CD14-positive monocyte (primary cell): ENCODE data around the gene PTMS. TPM values are rescaled to one million over a fixed set of nuclear protein-coding genes. Genes with fewer than 3 reads are reported as not detected.

Experiments used
- DNase-seq, 3 donors: peaks; one replicate each; pipeline ENCODE4 v3.0.0-alpha.2; 2011 to 2022
- H2AFZ ChIP-seq: 2 replicates; pipeline ENCODE4 v1.6.0; 2012; ENCODE audit warnings: mild to moderate bottlenecking, low read depth, low read length, inconsistent platforms; ENCODE audit not compliant: insufficient read depth, poor library complexity, severe bottlenecking
- H3K27ac ChIP-seq, 2 donors: 1 replicate in 1 of 2; 2 replicates in 1 of 2; pipeline ENCODE4 v1.5.1; 2012 to 2013; ENCODE audit warnings: low read length in 2 of 2, control low read depth in 1 of 2, inconsistent platforms in 1 of 2, low read depth in 1 of 2, mild to moderate bottlenecking in 1 of 2
- H3K27me3 ChIP-seq, 2 donors: one replicate each; pipeline versions ENCODE4 v1.6.0 to v1.6.1; 2011 to 2013; ENCODE audit warnings: low read length in 2 of 2; ENCODE audit not compliant: control insufficient read depth in 2 of 2, insufficient read depth in 2 of 2
- H3K36me3 ChIP-seq, 2 donors: replicated peaks in 1 of 2; 1 replicate in 1 of 2; 2 replicates in 1 of 2; pipeline versions ENCODE4 v1.5.1 to v1.6.1; 2012 to 2013; ENCODE audit warnings: low read length in 2 of 2, control low read depth in 1 of 2, inconsistent platforms in 1 of 2, mild to moderate bottlenecking in 1 of 2; ENCODE audit not compliant: insufficient read depth in 2 of 2, control insufficient read depth in 1 of 2
- H3K4me1 ChIP-seq, 2 donors: 1 replicate in 1 of 2; 2 replicates in 1 of 2; pipeline versions ENCODE4 v1.5.1 to v1.6.1; 2012 to 2013; ENCODE audit warnings: low read length in 2 of 2, control low read depth in 1 of 2, inconsistent platforms in 1 of 2, mild to moderate bottlenecking in 1 of 2, moderate library complexity in 1 of 2; ENCODE audit not compliant: insufficient read depth in 2 of 2, control insufficient read depth in 1 of 2
- H3K4me2 ChIP-seq: replicated peaks from 2 replicates; pipeline ENCODE3; 2012; ENCODE audit warnings: low read length, moderate library complexity, mild to moderate bottlenecking; ENCODE audit not compliant: poor library complexity, severe bottlenecking; ENCODE audit errors: extremely low read depth
- H3K4me3 ChIP-seq, 3 experiments: fragments of 200-600 bp in 1 of 3; sonication (generic) in 1 of 3; replicated peaks in 1 of 3; 1 replicate in 2 of 3; 2 replicates in 1 of 3; pipeline ENCODE4 v1.5.1; 2011 to 2013; ENCODE audit warnings: low read length in 3 of 3, mild to moderate bottlenecking in 3 of 3, control low read depth in 2 of 3, low read depth in 2 of 3, inconsistent platforms in 1 of 3, moderate library complexity in 1 of 3
- H3K79me2 ChIP-seq: 2 replicates; pipeline ENCODE4 v1.6.0; 2012; ENCODE audit warnings: mild to moderate bottlenecking, control low read depth, inconsistent platforms, low read length, moderate library complexity; ENCODE audit not compliant: insufficient read depth
- H3K9ac ChIP-seq: 2 replicates; pipeline ENCODE4 v1.6.0; 2017; ENCODE audit warnings: low read length, mild to moderate bottlenecking; ENCODE audit not compliant: insufficient read depth, poor library complexity, severe bottlenecking
- H3K9me3 ChIP-seq, 2 donors: replicated peaks in 1 of 2; 1 replicate in 1 of 2; 2 replicates in 1 of 2; pipeline versions ENCODE4 v1.5.1 to v1.6.1; 2012 to 2013; ENCODE audit warnings: low read length in 2 of 2, control low read depth in 1 of 2; ENCODE audit not compliant: control insufficient read depth in 1 of 2, insufficient read depth in 1 of 2
- H4K20me1 ChIP-seq: 2 replicates; pipeline ENCODE4 v1.6.0; 2012; ENCODE audit warnings: mild to moderate bottlenecking, low read length, control low read depth, moderate library complexity; ENCODE audit not compliant: insufficient read depth
- H3K27ac Mint-ChIP-seq, 7 donors: one replicate each; pipeline ENCODE4 v1.8.0; 2020; ENCODE audit warnings: mild to moderate bottlenecking in 7 of 7, mixed read lengths in 7 of 7, moderate library complexity in 6 of 7, inconsistent platforms in 2 of 7
- H3K27me3 Mint-ChIP-seq, 3 donors: one replicate each; pipeline ENCODE4 v1.8.0; 2021 to 2022; ENCODE audit warnings: low read depth in 3 of 3, mild to moderate bottlenecking in 3 of 3, mixed read lengths in 3 of 3, moderate library complexity in 3 of 3, inconsistent platforms in 1 of 3
- H3K36me3 Mint-ChIP-seq, 2 donors: one replicate each; pipeline ENCODE4 v1.8.0; 2020; ENCODE audit warnings: mixed read lengths in 2 of 2, inconsistent platforms in 1 of 2, mild to moderate bottlenecking in 1 of 2
- H3K4me1 Mint-ChIP-seq: one replicate; pipeline ENCODE4 v1.8.0; 2020; ENCODE audit warnings: mild to moderate bottlenecking, mixed read lengths
- H3K4me3 Mint-ChIP-seq, 2 donors: one replicate each; pipeline ENCODE4 v1.8.0; 2020; ENCODE audit warnings: mild to moderate bottlenecking in 2 of 2, mixed read lengths in 2 of 2, moderate library complexity in 1 of 2
- H3K9me3 Mint-ChIP-seq, 7 donors: one replicate each; pipeline ENCODE4 v1.8.0; 2020 to 2022; ENCODE audit warnings: mixed read lengths in 7 of 7, mild to moderate bottlenecking in 6 of 7, moderate library complexity in 6 of 7, inconsistent platforms in 2 of 7
- CTCF ChIP-seq: fragments of 200-600 bp; IDR thresholded peaks from one replicate; pipeline ENCODE4 v1.8.0; 2022; ENCODE audit warnings: antibody characterized with exemption, mild to moderate bottlenecking
- WGBS: methylation state at CpG from one replicate; pipeline ENCODE4 v1.1.5; 2013; ENCODE audit warnings: missing lambda C conversion rate; ENCODE audit not compliant: insufficient coverage; 5-methylcytosine and 5-hydroxymethylcytosine counted together
- intact Hi-C, 2 donors: fragments of 100-400 bp; cut with micrococcal nuclease; formaldehyde crosslinking; loops; one replicate each; pipeline versions ENCODE4 v1.15.0 to v1.15.1; 2023
- polyA plus RNA-seq, 3 donors: library from polyadenylated mRNA; depleted of rRNA in 1 of 3; unstranded in 2 of 3; stranded (reverse) in 1 of 3; fragments of 300-500 nt in 2 of 3; fragments of >200 nt in 1 of 3; fragmentation: Illumina TruSeq in 2 of 3; gene quantifications; 1 replicate in 2 of 3; 2 replicates in 1 of 3; pipeline ENCODE4 v1.2.3, GENCODE V29; 2012 to 2021

The PTMS gene
- polyA plus RNA-seq, 3 donors = 2.4 to 9.7 (median 2.6) TPM

- Histone ChIP-seq H3K79me2 (no peaks in the 10 kb centered on the region), H4K20me1 (no peaks in the 10 kb centered on the region), H3K27me3 (no peaks in the 10 kb centered on the region), H3K9ac (peak overlapping the region; percentile 39), H3K9me3 (no peaks in the 10 kb centered on the region), H2AFZ (peak overlapping the region; percentile 37), H3K27ac (peak overlapping the region; percentile 90 to 91), H3K4me2 (peak overlapping the region; percentile 36), H3K36me3 (peaks cover 38 to 45% of the 10 kb centered on the region in 2 donors), H3K4me1 (peaks cover 20 to 23% of the 10 kb centered on the region in 2 donors), H3K4me3 (peak overlapping the region in 1 of 3 experiments; percentile 29)
- Mint-ChIP-seq H3K36me3 (peaks cover 52% of the 10 kb centered on the region in 2 donors), H3K27me3 (peaks cover 0 to 4% (median 0%) of the 10 kb centered on the region in 3 donors), H3K4me3 (peak overlapping the region; percentile 31 to 72), H3K27ac (peak overlapping the region; percentile 94 to 99 (median 98)), H3K9me3 (peaks cover 0 to 2% (median 0%) of the 10 kb centered on the region in 7 donors), H3K4me1 (peaks cover 24% of the 10 kb centered on the region)
- peak; percentile 90 to 97 (median 96) for DNase-seq
- WGBS = 27% methylated on average over 3 of the region's 13 CpGs
- TF ChIP-seq CTCF = no peak
- intact Hi-C loops = no loop called here
Observed at GRCh38 chr12:6745741-6746525, 20.2 kb upstream of the PTMS start.

- Mint-ChIP-seq H3K4me3 (no peak overlapping the region), H3K4me1 (peaks cover 32% of the 10 kb centered on the region), H3K27me3 (peaks cover 0 to under 1% (median 0%) of the 10 kb centered on the region in 3 donors), H3K36me3 (peaks cover 63% of the 10 kb centered on the region in 2 donors), H3K27ac (peak overlapping the region in 6 of 7 donors; percentile 26 to 99 (median 96)), H3K9me3 (peaks cover 0 to 2% (median 0%) of the 10 kb centered on the region in 7 donors)
- Histone ChIP-seq H4K20me1 (no peaks in the 10 kb centered on the region), H3K9me3 (no peaks in the 10 kb centered on the region), H3K4me3 (no peak overlapping the region), H3K4me1 (peaks cover 26 to 29% of the 10 kb centered on the region in 2 donors), H3K79me2 (peaks cover 7% of the 10 kb centered on the region), H3K4me2 (no peak overlapping the region), H3K27ac (peak overlapping the region in 1 of 2 donors; percentile 39), H2AFZ (no peak overlapping the region), H3K9ac (no peak overlapping the region), H3K27me3 (no peaks in the 10 kb centered on the region), H3K36me3 (peaks cover 45 to 56% of the 10 kb centered on the region in 2 donors)
- TF ChIP-seq CTCF = no peak
- 100% methylated on average over 2 of the region's 4 CpGs for WGBS
- no peak for DNase-seq
- intact Hi-C loops = no loop called here
Observed at GRCh38 chr12:6747216-6747615, 18.9 kb upstream of the PTMS start.
